Stimulated activated CD4-positive, alpha-beta T cell treated with anti-CD3 and anti-CD28 coated beads, Interleukin-2, amount 100 ng/mL, for 4 hours (primary cell): ENCODE data around the gene ALDH4A1.
"Not testable (repeated sequence)": the region's sequence is repeated elsewhere in the genome, so short reads cannot be mapped to it uniquely, and the experiment has no call there.

ENCODE experiments used
- DNase-seq: peaks from one replicate; pipeline ENCODE4 v3.0.0-alpha.2; 2020; ENCODE audit warnings: low read depth

ALDH4A1 gene

DNA sequence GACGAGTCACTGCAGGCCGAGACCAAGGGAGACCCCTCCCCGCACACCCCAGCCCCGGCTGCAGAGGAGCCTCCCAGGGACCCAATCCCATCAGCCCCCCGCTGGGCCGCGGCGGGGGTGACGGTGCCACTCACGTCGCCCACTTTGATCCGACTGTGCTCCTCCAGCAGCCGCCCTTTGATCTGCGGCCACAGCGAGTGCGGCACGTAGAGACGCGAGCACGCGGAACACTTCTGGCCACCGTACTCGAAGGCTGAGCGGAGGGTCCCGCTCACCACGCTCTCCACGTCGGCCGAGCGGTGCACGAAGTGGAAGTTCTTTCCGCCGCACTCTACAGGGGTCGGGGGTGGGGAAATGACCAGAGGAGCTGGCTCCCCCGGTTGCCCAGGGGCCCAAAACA is 25.1 kb downstream of the ALDH4A1 start:
- no peak for DNase-seq

DNA sequence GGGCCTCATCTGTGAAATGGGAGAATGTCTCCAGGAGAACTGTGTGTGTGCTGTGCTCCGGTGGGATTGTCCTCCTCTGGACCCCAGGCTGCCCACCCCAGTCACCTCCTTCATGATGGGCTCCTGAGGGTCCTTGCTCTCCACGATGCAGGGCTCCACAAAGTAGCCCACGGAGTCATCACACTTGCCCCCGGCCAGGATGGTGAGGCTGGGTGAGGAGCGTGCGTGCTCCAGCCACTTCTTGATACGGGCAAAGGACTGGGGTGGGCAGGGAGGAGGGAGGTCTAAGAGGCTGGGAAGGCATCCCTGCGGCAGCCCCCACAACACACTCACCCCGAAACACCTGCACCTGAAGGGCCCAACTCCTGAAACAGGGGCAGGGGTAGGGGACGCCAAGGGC is 26.1 kb downstream of the ALDH4A1 start:
- DNase-seq = no peak

DNA sequence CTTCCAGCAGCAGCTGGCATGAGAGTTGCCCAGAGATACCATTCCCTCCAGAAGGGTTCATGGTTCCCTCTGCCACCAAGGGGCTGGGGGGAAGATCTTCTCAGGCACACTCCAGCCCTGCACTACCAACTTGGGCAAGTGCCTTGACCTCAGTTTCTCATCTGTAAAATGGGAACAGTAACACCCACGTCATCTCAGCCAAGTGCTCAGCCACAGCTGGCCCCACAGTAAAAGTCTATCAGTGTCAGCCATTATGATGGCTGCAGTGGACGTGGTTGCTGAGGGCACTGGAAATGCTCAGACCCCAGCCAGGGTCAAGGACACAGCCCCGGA is 26.6 kb downstream of the ALDH4A1 start:
- no peak for DNase-seq

DNA sequence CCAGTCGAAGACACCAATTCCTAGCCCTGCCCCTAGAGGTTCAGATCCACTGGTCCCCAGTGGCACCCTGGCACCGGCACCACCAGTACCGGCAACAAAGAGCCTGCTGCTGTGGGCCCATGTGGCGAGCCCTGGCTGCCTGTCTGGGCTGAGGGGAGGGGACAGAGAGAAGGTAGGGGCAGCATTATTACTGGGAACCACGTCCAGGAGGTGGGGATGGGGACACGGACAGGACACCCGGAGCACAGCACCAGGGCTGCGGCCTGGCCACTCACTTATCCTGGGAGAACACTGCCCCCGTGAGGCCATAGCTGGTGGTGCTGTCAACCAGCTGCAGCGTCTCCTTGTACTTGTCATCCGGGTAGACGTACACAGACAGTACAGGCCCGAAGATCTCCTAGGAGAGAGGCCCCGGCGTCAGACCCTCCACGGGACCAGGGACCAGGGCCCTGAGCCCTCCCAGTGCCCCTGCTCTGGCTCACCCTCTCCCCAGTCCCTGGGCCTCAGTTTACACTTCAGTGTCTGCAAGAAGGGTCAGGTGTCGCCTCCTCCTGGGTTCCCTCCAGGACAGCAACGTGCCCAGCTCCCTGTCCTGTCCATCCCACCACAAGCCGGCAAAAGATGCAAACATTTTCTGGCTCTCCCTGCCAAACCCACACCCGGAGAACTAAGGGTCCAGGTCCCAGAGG is 27.1 kb downstream of the ALDH4A1 start:
- DNase-seq = peak; percentile 44

DNA sequence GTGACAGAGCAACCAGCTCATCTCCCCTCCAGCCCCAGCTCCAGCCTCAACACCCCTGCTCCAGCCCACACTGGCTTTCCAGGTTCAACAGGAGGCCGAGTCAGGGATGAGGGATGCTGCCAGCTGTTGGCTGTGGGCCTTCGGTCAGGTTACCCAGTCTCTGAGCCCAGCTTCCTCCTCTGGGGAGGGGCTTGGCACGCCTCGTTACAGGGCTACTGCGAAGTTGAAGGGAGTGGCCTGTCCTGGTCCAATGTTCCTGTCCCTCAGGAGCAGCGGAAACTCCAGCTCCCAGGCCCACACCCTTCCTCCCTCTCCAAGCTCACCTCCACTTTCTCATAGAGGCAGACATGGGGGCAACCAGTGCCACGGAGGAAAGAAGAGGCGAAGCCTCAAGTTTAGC is 27.8 kb downstream of the ALDH4A1 start:
- DNase-seq = no peak

DNA sequence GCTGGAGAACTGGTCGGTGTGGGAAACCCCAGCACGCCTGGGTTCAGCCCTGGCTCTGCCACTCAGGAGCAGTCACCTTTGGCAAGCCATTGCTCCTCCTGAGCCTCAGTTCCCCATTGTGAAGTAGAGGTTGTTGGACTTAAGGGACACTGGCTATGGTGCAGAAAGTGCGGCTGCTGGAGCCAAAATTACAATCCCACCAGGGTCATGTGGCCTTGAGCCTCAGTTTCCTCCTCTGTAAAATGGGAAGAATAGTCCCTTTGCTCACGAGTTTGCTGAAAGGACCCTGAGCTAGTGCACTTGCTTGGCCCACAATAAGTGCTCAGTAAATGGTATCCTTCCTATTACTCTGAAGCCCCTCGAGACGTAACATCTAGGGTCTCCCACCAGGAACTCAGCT is 28.3 kb downstream of the ALDH4A1 start:
- no peak for DNase-seq

DNA sequence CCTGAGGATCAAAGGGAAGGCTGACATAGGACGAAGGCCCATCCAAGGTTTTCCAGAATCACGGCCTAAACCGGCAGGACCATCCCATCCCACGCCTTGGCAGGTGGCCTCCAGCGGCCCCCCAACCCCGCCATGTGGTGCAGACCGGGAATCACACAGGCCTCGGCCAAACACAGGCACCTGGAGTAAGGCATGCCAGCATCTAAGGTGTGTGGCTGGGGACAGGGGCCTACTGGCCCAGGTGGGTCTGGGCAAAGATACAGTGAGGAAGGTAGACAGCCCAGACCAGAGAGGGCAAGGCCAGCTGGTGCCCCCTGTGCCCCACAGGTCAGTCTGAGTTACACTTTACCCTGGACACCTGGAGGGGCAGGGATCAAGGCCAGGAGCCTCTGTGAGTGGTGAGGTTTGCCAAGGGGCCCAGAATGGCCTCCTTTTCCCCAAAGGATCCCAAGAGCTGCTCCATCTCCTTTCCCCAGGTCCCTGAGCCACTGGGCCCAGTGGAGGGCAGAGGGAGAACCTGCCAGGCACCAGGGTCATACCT is 30.2 kb downstream of the ALDH4A1 start:
- DNase-seq = no peak

DNA sequence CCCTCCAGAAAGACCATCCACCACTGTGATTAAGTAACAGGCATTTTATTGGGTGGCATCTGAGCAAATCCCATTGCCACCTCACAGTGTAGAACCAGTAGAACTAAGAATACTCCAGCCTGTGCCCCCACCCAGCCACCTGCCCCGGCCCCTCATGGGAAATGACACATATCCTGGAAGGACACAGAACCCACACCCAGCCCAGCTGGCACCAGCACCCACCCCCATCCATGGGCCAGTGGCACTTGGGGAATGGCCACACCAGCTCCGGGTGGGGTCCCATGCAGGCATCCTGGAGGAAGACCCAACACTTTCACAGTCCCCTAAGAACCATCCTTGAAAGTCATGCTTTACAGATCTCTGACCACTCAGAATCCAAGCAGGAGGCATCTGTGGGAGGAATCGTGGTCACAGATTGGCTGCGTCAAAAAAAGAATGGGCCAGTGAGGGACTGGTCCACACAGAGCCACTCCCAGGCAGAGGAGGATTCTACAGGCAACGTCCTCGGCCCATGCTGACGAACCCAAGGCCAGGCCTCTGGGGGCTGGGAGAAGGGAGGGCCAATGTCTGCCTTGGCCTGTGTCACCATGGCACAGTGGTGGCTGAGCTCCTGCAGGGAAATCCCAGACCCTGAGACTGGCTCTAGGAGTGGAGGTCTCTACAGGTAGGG is 30.8 kb downstream of the ALDH4A1 start:
- DNase-seq = no peak

DNA sequence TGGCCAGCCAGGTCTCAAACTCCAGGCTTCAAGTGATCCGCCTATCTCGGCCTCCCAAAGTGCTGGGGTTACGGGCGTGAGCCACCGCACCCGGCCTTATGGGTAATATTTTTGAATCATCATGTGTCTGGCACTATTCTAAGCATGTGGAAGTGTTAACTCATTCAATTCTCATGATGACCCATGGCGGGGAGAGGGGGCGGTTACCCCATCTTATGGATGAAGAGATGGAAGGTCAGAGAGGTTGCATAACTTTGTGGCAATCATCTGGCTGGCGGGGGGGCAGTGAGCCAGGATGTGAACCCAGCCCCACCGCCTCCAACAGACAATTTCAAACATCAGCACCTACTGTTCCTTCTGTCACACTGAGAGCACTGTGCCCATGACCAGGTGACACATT is 31.4 kb downstream of the ALDH4A1 start:
- no peak for DNase-seq

DNA sequence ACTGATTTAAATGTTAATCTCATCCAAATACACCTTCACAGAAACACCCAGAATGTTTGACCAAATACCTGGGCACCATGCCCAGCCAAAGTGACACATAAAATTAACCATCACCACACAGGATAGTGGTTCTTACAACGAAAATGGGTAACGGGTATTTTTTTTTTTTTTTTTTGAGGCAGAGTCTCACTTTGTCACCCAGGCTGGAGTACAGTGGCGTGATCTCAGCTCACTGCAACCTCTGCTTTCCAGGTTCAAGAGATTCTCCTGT is 31.8 kb downstream of the ALDH4A1 start:
- not testable (repeated sequence) for DNase-seq

DNA sequence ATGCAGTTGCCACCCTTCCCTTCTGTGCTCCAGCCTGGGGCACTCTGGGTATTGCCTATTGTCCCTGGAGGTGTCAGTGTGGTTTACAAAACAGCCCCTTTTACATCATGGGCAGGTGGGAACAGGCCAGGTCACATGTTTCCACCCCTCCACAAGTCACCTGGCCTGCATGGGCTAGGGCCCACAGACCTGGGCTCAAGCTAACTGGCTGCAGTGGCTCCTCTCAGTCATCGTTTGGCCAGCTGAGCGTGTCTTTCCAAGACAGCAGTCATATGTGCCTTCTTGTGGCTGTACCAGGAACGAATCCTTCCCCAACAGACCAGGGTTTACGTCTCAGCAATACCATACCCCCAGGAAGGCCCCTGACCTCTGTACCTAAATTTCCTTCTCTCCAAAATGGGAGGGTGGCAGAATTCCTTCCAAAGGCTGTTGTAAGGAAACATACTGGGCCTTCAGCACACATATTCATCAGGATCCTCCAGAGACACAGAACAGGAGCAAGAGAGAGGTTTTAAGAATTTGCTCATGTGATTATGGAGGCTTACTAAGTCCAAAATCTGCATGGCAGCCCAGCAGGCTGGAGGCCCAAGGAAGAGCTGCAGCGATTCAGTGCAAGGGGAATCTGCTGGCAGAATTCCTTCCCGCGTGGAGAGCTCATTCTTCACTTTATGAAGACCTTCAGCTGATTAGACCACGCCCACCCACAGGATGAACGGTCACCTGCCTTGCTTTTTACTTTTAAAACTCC is 32.3 kb downstream of the ALDH4A1 start:
- DNase-seq = no peak

DNA sequence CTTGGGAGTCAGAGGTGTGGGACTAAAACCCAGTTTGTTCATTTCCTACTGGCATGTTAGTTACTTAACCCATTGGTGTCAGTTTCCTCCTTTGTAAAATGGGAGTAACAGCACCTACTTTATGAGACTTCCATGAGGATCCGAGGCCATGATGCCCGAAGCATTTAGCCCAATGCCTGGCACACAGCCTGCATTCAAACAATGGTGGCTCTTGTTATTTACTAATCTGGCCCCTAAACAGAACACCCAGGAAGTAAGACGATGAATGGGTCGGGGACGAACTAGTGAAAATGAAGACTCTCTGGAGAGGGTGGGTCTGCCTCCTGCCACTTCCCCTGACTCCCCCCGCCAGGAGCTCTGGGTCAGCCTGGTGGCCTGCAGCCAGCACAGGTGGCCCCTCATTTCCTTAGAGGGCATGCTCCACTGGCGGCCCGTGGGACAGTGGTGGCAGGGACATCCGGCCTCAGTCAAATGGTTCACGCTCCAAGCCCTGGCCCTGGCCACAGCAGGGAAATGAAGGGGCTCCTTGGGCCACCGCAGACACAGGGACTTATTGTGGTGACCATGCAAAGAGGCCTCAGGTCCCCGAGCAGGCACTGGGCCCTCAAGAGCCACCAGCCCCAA is 33.4 kb downstream of the ALDH4A1 start:
- DNase-seq = no peak

DNA sequence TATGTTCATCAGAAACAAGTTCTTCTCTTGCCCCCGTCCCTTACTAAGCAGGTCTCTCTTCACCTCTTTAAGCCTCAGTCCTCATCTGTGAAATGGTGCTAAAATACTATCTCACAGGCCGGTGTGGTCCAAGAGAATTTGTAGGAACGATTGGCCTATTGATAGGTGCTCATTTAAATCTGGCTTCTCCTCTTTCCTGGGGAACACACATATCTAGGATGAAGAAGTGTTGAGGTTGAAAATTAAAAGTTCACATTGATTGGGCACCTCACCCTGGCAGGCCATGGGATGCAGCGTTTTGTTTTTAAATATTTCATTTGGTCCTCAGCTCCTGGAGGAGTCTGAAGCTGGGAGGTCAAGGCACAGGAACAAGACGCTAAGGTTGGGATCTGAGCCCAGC is 34.0 kb downstream of the ALDH4A1 start:
- no peak for DNase-seq

DNA sequence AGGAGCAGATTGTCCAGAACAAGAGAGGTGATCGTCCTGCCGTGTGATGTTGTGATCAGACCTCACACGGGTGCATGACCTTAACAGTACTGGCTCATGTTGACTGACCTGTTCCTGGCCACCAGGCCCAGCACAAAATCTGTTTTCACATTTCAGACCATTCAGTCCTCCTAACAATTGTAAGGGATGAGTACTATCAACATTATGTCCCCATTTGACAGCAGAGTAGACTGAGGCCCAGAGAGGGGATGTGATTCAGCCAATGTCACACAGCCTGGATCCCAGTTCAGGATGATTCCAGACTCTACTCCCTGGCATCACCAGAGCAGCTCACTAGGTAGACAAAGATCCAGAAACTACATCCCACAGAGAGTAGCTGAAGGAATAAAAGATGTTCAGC is 35.5 kb downstream of the ALDH4A1 start:
- no peak for DNase-seq

DNA sequence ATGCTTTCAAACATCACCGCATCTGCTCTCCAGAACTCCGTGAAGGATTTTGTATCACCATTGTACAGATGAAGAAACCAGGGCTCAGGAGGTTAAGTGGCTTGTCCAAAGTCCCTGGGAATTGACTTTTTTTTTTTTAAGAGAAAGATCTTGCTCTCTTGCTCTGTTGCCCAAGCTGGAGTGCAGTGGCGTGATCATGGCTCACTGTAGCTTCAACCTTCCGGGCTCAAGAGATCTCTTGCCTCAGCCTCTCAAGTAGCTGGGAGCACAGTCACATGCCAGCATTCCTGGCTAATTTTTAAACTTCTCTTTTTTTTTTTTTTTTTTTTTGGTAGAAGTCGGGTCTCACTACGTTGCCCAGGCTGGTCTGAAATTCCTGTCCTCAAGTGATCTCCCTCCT is 36.0 kb downstream of the ALDH4A1 start:
- no peak for DNase-seq

DNA sequence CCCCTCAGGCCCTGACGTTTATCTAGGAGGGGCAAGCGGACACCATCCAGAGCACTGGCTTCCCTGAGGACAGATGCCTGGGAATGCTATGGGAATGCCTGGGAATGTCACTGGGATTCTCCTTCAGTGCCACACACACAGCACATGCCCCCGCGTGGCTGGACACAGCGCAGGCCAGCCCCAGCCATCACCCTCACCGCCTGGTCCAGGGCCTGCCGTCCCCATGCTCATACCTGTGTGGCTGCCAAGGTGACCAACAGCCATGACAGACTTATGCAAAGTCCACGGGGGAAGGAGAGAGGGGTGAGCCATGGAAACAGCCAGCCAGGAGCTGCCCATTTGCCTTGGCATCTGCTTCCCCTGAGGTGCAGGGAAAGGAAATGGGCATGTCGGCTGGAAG is 37.2 kb downstream of the ALDH4A1 start:
- no peak for DNase-seq

DNA sequence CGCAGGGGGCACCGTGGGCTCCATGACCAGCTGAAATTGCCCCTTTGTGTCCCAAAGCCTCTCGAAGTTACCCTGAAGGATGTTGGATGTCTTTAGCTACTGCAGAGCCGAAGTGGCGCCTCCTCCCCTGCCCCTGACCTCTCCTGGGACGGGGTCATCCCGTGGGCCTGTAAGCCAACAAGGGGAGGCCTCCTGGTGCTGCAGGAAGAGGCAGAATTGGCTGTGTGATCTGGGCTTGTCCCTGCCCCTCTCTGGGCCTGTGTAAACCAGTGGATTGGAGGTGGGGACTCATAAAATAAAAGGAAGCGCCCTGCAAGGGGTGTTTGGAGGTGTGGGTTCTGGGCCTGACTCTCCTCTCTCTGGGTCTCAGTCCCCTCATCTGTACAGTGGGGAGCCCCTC is 40.8 kb downstream of the ALDH4A1 start:
- DNase-seq = no peak

DNA sequence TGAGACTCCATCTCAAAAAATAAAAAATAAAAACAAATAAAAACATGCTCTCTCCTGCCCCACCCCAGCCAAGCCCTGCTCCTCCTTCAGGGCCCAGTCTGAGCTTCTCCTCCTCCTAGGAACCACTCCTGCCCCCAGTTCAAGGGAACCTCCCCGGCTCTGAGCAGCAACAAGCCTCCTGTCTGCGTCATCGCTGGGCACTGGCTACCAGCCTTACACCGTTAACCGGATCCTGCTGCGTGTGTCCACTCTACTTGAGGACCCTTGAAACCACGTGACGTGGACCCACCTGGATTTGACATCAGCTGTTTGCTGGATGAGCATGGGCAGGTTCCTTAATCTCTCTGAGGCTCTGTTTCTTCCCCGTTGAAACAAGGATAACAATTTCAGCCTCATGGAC is 41.3 kb downstream of the ALDH4A1 start:
- no peak for DNase-seq

DNA sequence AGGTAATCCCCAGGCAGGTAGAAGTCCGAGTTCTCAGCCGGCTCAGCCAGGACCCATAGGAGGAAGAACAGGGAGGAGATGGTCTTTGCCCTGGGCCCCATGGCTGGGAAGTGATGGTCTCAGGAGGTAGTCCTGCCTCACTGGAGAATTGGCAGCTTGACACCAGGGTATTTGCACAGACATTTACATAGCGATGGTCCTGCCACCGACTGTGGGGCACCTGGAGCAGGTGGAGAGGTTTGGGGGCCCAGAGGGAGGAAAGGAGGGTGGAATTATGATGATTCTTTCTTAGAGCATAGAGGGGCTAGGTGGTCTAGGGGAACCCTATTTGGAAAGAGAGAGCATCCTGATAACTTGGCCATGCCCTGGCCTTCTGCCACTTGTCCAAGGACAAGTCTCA is 42.8 kb downstream of the ALDH4A1 start, which contains the start of gene TAS1R2:
TSS of gene TAS1R2 (minus strand) at position 101 of the 400 bp plus-strand sequence. CDS start at position 101, 0 bp downstream.
- no peak for DNase-seq

DNA sequence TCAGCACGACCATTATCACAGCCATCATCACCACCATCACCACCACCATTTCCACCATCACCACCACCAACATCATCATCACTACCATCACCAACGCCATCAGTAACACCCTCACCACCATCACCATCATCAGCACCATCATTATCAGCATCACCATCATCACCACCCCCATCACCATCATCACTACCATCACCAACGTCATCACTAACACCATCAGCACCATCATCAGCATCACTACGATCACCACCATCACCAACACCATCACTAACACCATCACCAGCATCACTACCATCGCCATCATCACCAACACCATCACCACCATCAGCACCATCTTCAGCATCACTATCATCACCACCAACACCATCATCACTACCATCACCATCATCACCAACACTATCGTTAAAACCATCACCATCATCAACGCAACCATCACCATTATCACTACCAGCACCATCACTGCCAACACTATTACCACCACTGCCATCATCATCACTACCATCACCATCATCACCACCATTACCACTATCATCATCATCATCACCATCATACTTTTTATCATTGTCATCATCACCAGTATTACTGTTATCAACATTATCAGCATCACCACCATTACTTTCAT is 44.2 kb downstream of the ALDH4A1 start:
- no peak for DNase-seq

DNA sequence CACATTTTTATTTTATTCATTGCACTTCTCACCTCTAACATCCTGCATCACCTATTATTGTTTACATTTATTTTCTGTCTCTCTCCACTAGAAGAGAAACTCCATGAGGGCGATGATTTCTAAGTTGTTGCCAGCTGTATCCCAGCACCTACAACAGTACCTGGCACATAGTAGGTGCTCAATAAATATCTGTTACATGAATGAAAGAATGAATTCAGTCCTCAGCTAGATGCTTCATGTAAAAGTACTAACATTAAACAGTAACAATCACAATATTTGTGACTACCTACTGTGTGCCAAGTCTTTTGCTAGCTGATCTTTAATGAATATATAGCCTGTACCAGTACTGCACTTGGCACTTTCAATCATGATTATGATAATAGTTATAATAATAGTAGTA is 45.9 kb downstream of the ALDH4A1 start:
- DNase-seq = no peak

DNA sequence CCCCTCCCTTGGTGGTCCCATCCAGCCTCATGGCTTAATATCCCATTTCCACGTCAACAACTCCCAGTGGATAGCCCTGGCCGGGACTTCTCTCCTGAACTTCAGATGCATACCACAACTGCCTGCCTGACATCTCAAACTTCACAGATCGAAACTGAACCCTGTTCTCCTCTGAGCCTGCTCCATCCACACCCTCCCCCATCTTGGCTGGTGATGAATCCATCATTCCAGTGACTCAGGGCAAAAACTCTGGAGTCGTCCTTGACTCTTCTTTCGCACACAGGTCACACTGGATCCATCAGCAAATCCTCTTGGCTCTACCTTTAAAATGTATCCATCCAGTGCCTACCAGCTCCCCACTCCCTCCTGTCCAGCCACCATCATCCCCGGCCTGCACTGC is 46.8 kb downstream of the ALDH4A1 start:
- no peak for DNase-seq
